Caco-2 (cell line): Measurements from ENCODE around the gene TRIM71. TPM values are rescaled to one million over a fixed set of nuclear protein-coding genes. Genes with fewer than 3 reads are reported as not detected.
"Not testable (repeated sequence)": the region's sequence is repeated elsewhere in the genome, so short reads cannot be mapped to it uniquely, and the experiment has no call there.

Experiments
- BruUV-seq: library from RNA; stranded (reverse); fragments of 400-500 nt; replicated peaks from 2 replicates; lab custom pipeline; 2021; lab: Mats Ljungman, UMichigan
- CTCF ChIA-PET: fragments of 300-600 bp; sonication (Branson Sonifier 250); formaldehyde crosslinking; loops from one replicate; lab custom pipeline; 2022; ENCODE audit warnings: antibody characterized with exemption; lab: Charles Lee
- POLR2A ChIA-PET: fragments of 300-600 bp; sonication (Branson Sonifier 250); formaldehyde crosslinking; loops from one replicate; lab custom pipeline; 2022; ENCODE audit warnings: antibody characterized with exemption; lab: Charles Lee
- DNase-seq, 2 experiments: peaks; one replicate each; pipeline versions ENCODE4 v3.0.0 to v3.0.0-alpha.2; 2020 to 2022
- H3K27me3 ChIP-seq: replicated peaks from 2 replicates; pipeline ENCODE4 v1.6.0; 2011; ENCODE audit warnings: low read length; ENCODE audit not compliant: control insufficient read depth, insufficient read depth
- H3K36me3 ChIP-seq: 2 replicates; pipeline ENCODE4 v1.5.1; 2011; ENCODE audit warnings: low read length; ENCODE audit not compliant: control insufficient read depth, insufficient read depth
- H3K4me1 ChIP-seq: fragments of 250-450 bp; sonication (Bioruptor Pico); 2 replicates; pipeline ENCODE4 v1.5.1; 2020; ENCODE audit warnings: mild to moderate bottlenecking
- H3K4me3 ChIP-seq: 2 replicates; pipeline ENCODE4 v1.5.1; 2011; ENCODE audit warnings: low read depth, mild to moderate bottlenecking, control low read depth, low read length
- H3K9me3 ChIP-seq: fragments of 250-450 bp; sonication (Bioruptor Pico); 2 replicates; pipeline ENCODE4 v1.5.1; 2020; ENCODE audit warnings: mild to moderate bottlenecking, moderate library complexity
- H3K27ac Mint-ChIP-seq: one replicate; pipeline ENCODE4 v1.8.0; 2022; ENCODE audit warnings: mixed read lengths; ENCODE audit not compliant: unreplicated experiment
- H3K27me3 Mint-ChIP-seq: one replicate; pipeline ENCODE4 v1.8.0; 2022; ENCODE audit warnings: mixed read lengths; ENCODE audit not compliant: insufficient read depth, unreplicated experiment
- H3K36me3 Mint-ChIP-seq: one replicate; pipeline ENCODE4 v1.8.0; 2022; ENCODE audit warnings: mild to moderate bottlenecking, mixed read lengths; ENCODE audit not compliant: insufficient read depth, unreplicated experiment
- H3K4me1 Mint-ChIP-seq: one replicate; pipeline ENCODE4 v1.8.0; 2022; ENCODE audit warnings: low read depth, mixed read lengths; ENCODE audit not compliant: unreplicated experiment
- H3K4me3 Mint-ChIP-seq: one replicate; pipeline ENCODE4 v1.8.0; 2022; ENCODE audit warnings: mild to moderate bottlenecking, moderate library complexity, mixed read lengths; ENCODE audit not compliant: unreplicated experiment
- H3K9me3 Mint-ChIP-seq: one replicate; pipeline ENCODE4 v1.8.0; 2022; ENCODE audit warnings: mixed read lengths; ENCODE audit not compliant: unreplicated experiment
- CTCF ChIP-seq, 2 experiments: fragments of 200-600 bp in 1 of 2; IDR thresholded peaks; 1 replicate in 1 of 2; 2 replicates in 1 of 2; pipeline versions ENCODE4 v1.5.1 to v1.8.0; 2011 to 2022; ENCODE audit warnings: antibody characterized with exemption in 1 of 2, control low read depth in 1 of 2, inconsistent platforms in 1 of 2, low read depth in 1 of 2, low read length in 1 of 2, mild to moderate bottlenecking in 1 of 2, moderate library complexity in 1 of 2; ENCODE audit not compliant: insufficient read depth in 1 of 2, severe bottlenecking in 1 of 2, unreplicated experiment in 1 of 2
- intact Hi-C: fragments of 100-400 bp; cut with micrococcal nuclease; formaldehyde crosslinking; loops from one replicate; pipeline ENCODE4 v1.10.0; 2022; ENCODE audit not compliant: unreplicated experiment
- total RNA-seq: library from RNA; stranded (reverse); gene quantifications from 2 replicates; pipeline ENCODE4 v1.2.3, GENCODE V29; 2022

The TRIM71 gene
- total RNA-seq, 1 experiment from 2014 or later = 68.4 TPM

GRCh38 chr3:32821686-32822296, 4.0 kb downstream of the TRIM71 start:
- H3K4me3 Mint-ChIP-seq = peak overlapping the region; percentile 86
- peaks cover 17% of the 10 kb centered on the region for H3K4me1 Mint-ChIP-seq
- H3K4me3 ChIP-seq = peak overlapping the region; percentile 78
- no peaks in the 10 kb centered on the region for H3K27me3 Mint-ChIP-seq
- no peaks in the 10 kb centered on the region for H3K27me3 ChIP-seq
- POLR2A ChIA-PET = no interaction called here
- H3K36me3 ChIP-seq = peaks cover 4% of the 10 kb centered on the region; the same call in 1 of the 2 replicates
- no peaks in the 10 kb centered on the region for H3K9me3 Mint-ChIP-seq
- no TSS peak for BruUV-seq
- intact Hi-C loops = loop anchor here (5.0 kb wide), 1 partner anchor 36 kb away; no protein-coding TSS in a partner anchor
- H3K9me3 ChIP-seq = no peaks in the 10 kb centered on the region
- CTCF ChIA-PET = interaction anchor here (0.6 to 1.6 kb wide), 2 partner anchors 23 to 252 kb away, joined by 3 to 4 read pairs; no protein-coding TSS in a partner anchor
- H3K4me1 ChIP-seq = peaks cover 48% of the 10 kb centered on the region
- H3K27ac Mint-ChIP-seq = peak overlapping the region; percentile 7
- TF ChIP-seq CTCF (IDR thresholded peaks at IDR 0.05; ENCODE audit: insufficient read depth in 1 of 2, low read depth in 1 of 2, low read length in 1 of 2, severe bottlenecking in 1 of 2, unreplicated experiment in 1 of 2) = no peak
- peaks cover 80% of the 10 kb centered on the region for H3K36me3 Mint-ChIP-seq
- peak in 1 of 2 experiments; percentile 50 for DNase-seq

GRCh38 chr3:32822609-32823498, 5.1 kb downstream of the TRIM71 start:
- BruUV-seq = no TSS peak
- POLR2A ChIA-PET = no interaction called here
- Mint-ChIP-seq H3K27me3 (no peaks in the 10 kb centered on the region), H3K27ac (peak overlapping the region; percentile 10), H3K36me3 (peaks cover 80% of the 10 kb centered on the region), H3K4me1 (peaks cover 27% of the 10 kb centered on the region), H3K9me3 (no peaks in the 10 kb centered on the region), H3K4me3 (peak overlapping the region; percentile 86)
- H3K27me3 ChIP-seq = no peaks in the 10 kb centered on the region
- TF ChIP-seq CTCF (IDR thresholded peaks at IDR 0.05; ENCODE audit: insufficient read depth in 1 of 2, low read depth in 1 of 2, low read length in 1 of 2, severe bottlenecking in 1 of 2, unreplicated experiment in 1 of 2) = no peak
- CTCF ChIA-PET = no interaction called here
- H3K4me3 ChIP-seq = no peak overlapping the region
- DNase-seq = no peak
- peaks cover 4% of the 10 kb centered on the region; the same call in 1 of the 2 replicates for H3K36me3 ChIP-seq
- H3K4me1 ChIP-seq = peaks cover 58% of the 10 kb centered on the region
- no peaks in the 10 kb centered on the region for H3K9me3 ChIP-seq
- intact Hi-C loops = loop anchor here (1.0 to 5.0 kb wide), 2 partner anchors 34 to 67 kb away; no protein-coding TSS in a partner anchor

- peaks cover 62% of the 10 kb centered on the region for H3K4me1 ChIP-seq
- H3K9me3 Mint-ChIP-seq, DNase-seq, CTCF ChIA-PET, H3K27me3 Mint-ChIP-seq, BruUV-seq, H3K9me3 ChIP-seq, H3K27me3 ChIP-seq, H3K4me3 ChIP-seq, H3K4me3 Mint-ChIP-seq, POLR2A ChIA-PET, H3K36me3 ChIP-seq: not testable (repeated sequence)
- Mint-ChIP-seq H3K27ac (peak overlapping the region; percentile 10), H3K4me1 (peaks cover 30% of the 10 kb centered on the region), H3K36me3 (peaks cover 75% of the 10 kb centered on the region)
- intact Hi-C loops = loop anchor here (1.0 to 5.0 kb wide), 2 partner anchors 34 to 67 kb away; no protein-coding TSS in a partner anchor
Measured at GRCh38 chr3:32823641-32824184, 5.9 kb downstream of the TRIM71 start.
